Activated T-helper 1 cell treated with Interleukin-2 at 50 U/mL for 16 hours (primary cell): ENCODE data around the gene ENKUR.
"Not testable (repeated sequence)": the region's sequence is repeated elsewhere in the genome, so short reads cannot be mapped to it uniquely, and the experiment has no call there.

Experiments
- DNase-seq: peaks from one replicate; pipeline ENCODE4 v3.0.0-alpha.2; 2020; ENCODE audit warnings: low read depth

The ENKUR gene

DNA sequence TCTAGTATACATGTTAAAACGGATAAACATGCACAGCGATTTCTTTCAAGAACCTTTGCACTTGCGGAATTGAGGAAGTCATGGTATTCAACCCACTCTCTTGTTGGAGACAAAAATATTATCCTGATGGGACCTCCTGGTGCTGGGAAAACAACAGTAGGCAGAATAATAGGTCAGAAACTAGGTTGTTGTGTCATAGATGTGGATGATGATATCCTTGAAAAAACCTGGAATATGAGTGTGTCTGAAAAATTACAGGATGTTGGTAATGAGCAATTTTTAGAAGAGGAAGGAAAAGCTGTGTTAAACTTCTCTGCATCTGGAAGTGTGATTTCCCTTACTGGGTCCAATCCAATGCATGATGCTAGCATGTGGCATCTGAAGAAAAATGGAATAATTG is 7.3 kb upstream of the ENKUR start:
- DNase-seq, result no peak

DNA sequence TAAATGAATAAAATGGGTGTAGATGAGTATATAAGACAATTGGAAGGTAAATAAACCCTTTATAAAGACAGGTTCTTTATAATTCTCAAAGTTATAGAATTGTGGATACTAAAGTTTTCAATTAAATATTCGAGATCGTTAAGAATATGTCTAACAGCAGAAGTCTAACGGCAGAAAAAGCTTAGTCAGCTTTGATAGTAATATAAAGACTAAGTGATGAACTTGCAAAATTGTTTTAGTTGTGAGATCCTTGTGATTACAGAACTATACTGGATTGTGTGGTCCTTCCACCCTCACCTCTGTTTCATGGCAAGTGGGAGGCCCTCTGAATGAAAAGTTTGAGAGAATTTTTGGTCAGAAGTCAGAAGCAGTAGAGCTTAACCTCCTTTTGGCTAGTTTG is 2.7 kb upstream of the ENKUR start:
- no peak for DNase-seq

DNA sequence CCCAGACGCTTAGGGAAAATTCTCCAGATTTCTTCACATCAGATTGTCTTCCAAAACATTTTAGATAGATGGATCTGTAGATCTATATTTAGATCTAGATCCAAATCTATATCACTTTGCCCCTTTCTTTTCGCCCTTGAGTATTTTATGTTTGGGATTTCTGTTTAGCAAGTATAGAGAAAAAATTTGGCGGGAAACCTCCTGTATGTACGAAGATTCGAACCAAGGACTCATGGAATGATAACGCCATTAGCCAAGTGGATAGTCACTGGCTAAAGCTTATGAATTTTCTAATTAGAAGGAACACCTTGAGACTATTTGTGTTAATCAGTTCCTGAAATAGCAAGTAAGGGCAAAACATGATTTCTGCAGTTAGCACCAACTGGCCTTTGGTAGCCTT is 1.7 kb upstream of the ENKUR start:
- no peak for DNase-seq

GRCh38 chr10:25017154-25017590 is 1.2 kb upstream of the ENKUR start:
- no peak for DNase-seq

DNA sequence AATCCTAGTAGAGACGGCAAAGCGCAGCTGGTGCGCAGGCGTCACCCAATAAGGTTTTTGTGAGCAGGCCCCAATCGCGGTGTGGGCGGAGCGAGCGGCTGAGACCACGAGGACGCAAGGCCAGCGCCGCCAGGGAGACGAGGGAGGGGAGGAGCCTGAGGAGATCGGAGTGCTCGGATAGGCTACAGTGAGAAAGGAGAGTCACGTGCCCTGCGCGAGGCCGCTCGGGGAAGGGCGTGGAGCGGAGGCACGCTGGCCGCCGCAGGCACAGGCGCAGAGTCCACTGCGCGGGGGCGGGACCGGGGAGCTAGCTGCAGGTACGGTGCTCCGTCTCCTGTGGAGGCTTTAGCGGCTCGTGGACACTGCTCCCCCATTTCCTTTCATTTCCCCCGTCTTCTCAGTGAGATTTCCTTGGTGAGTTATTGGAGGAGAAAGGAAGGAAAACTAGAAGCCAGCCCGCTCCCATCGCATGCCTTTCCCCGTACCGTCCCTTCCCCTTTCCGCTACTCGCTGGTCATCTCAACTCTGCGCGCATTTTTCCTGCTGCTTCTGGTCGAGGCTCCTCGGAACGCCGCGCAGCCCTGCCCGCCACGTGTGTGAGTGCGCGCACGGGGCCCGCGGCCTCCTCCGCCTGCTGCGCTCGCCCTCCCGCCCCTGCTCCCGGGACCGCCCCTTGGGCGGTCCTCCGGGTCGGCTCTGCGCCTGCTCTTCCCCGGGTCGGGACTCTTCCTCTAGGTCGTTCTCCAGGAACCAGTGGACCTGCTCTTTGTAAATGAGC is 607 bp upstream of the ENKUR start, which contains the start of gene THNSL1:
THNSL1 (plus strand) TSS at position 237 of the 778 bp plus-strand sequence. CDS start 6,612 bp downstream, outside the sequence.
- DNase-seq, result peak; percentile 95

DNA sequence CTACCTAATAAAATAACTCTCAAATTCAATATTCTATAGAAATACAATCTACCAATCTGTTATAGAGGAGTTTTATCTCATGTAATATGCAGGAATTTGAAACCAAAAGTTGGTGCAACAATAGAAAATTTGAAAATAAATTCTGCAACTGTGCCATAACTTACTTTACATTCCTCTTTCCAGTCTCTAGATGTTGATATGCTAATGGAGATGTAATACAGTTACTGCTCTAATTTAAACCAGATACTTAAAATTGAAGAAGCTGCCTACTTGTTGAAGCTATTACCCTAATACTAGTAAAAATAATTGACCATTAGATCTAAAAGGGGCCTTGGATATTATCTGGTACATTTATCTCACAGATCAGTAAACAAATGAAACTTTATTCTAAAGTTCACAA is 1.4 kb downstream of the ENKUR start:
- no peak for DNase-seq

- DNase-seq, result not testable (repeated sequence)
Observed at GRCh38 chr10:25011591-25011990, 4.4 kb downstream of the ENKUR start.

- no peak for DNase-seq
Observed at GRCh38 chr10:24998044-24998443, 17.9 kb downstream of the ENKUR start.

DNA sequence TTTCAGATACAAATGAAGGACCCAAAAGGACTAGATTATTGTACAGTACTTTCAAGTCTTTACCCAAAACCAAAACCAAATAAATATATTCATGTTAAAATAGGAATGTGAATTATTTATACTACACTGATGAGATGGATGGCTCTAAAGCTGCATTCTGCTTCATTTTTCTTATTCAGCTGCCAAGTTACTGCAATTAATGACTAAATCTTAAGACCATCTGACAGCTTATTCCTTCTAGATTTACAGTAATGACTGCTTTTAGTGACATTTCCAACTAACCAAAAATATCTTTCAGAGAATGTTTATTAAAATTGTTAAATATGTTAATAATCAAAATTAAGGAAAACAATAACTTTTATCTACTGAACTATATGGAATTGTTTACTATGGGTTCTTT is 20.9 kb downstream of the ENKUR start:
- DNase-seq, result no peak

- no peak for DNase-seq
Observed at GRCh38 chr10:24993237-24993958, 22.6 kb downstream of the ENKUR start.

DNA sequence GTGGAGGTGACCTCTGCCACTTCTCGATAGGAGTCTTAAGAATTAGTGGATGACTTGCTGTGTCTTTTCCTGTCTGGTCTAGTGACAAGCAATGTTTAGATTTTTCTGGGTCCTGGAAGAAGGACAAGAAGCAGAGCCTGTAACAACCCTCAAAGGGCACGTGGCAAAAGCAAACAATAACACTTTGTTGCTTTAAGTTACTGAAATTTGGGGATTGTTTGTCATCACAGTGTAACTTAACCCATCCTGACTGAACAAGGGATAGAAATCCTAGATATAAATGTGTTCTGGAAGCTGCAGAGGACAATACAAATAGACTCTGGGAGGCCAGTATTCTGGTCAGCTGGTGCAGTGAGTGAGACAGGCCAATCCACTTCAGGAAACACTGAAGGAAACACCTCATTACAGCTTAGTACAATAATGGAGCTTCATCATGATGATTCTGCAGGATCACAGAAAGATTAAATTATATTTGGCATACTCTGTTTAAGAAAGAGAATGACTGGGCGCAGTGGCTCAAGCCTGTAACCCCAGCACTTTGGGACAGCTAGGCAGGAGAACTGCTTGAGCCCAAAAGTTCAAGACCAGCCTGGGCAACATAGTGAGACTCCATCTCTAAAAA is 23.3 kb downstream of the ENKUR start:
- DNase-seq, result no peak

DNA sequence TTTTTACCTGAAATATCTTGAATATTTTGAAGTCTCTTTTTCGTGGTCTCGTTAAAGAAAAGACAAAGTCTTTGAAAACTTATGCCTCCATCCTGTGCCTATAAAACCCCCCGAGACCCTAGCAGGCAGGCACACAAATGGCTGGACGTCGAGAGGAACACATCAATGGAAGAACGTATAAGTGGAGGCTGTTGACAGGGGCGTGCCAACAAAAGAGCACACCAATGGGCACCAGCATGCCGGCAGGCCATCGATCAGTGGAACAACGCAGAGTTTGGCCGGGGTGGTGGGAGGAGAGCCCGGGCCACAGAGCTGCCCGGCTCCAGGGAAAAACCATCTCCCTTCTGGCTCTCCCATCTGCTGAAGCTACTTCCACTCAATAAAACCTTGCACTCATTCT is 24.7 kb downstream of the ENKUR start:
- DNase-seq, result no peak

DNA sequence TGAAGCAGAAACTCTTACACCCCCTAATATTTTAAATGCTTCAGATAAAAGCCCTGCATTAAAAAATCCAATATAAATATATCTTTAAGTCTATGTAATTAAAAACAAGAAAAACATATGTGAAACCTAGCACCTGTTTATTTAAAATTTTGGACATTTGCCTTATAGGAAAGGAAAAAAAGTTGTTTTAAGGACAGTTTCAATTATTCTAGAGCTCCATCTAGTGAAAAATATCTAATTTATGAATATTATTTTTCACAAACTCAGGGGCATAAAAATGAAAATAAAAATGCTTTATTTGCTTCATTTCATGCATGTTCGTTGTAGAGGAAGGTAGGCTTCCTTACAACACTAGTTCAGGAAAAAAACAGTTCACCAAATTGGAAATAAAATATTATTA is 26.1 kb downstream of the ENKUR start:
- no peak for DNase-seq

DNA sequence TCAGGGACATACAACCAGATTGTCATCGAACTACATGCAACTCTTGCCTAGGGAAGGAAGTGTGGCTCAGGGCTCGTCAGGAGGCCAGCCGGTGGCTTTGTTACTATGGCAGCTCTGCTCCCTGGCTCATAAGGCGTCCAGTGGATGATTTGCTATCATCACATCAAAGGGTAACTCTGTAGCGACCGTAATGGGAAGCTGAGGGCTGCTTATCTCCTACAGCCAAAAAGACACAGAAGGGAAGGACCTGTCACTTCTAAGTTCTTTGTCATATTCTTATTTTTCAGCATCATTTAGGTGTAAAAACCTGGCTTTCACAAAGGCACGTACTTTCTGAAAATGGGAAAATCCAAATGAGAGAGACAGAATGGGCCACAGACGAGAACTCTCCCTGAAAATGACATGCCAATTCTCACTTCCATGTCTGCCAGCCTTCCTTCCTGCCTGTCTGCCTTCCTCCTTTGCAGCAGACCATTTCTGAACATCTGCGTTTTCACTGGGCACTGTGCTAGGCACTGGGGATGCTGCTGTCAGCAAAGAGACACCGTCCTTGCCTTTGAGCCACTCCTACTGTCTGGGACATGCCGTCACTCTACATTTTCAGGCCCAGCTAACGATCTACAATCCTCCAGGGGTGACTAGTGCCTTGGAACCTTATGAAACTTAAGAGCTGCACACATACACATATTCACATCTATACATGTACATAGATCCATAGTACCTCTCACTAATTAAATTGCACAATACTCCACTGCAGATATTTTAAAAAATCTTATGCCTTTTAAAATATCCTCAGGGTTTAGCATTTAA is 26.9 kb downstream of the ENKUR start:
- no peak for DNase-seq

DNA sequence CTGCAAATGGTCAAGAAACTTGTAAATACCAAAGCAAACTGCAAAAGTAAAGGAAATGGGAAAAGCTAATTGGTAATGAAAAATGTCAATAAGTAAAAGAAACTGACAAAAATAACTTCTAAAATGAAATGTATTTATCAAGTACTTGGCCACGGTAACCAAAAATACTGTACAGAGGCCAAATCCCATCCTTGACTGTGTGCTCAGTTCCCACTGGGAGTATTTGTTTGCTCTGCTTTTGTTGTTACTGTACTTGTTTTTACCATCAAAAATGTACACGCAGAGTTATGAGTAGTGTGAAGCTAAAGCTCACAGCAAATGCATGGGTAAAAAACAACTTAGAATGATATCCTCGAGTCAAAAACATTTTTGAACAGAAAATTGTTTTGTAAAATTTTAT is 31.1 kb downstream of the ENKUR start:
- no peak for DNase-seq

- no peak for DNase-seq
Observed at GRCh38 chr10:24983946-24984345, 32.0 kb downstream of the ENKUR start.

DNA sequence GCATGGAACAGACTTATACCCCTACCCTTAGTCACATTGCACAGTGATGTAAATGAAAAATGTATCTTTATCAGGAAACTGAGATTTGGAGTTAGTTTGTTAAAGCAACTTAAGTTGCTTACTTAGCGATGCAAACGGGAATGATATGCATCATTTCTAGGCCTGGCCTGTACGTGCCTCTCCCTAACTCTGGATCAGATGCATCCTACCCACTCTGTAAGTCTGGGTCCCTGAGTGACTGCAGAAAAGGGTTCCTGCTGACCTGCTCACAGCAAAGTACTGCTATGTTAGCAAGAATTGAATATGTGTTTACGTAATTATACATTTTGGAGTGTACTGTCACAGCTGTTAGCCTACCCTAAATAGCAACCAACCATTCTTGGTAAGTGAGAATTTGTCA is 32.8 kb downstream of the ENKUR start:
- DNase-seq, result no peak

GRCh38 chr10:24982319-24983112 is 33.4 kb downstream of the ENKUR start:
- no peak for DNase-seq

GRCh38 chr10:24981161-24981710 is 34.7 kb downstream of the ENKUR start:
- no peak for DNase-seq

- DNase-seq, result no peak
Observed at GRCh38 chr10:24979685-24980084, 36.3 kb downstream of the ENKUR start.

DNA sequence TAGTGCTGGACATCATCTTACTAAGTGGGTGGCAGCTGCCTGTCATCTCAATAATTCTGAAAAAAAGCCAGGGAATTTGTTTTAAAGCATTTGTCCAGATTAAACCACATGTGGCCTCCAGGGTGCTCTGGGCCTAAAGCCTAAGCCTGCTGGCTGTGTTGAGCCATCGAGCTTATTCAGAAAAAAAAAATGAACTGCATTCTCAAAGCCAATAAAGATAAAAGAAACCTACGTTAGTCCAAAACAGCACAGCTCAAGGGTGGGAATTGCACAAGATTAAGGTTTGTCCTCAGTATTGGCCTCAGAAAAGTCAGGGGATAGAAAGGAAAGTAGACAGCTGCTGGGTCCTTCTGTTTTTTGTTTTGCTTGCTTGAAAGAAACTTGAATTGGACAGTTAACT is 41.0 kb downstream of the ENKUR start:
- DNase-seq, result no peak
